ENCODE data around the gene MOV10.

DNA sequence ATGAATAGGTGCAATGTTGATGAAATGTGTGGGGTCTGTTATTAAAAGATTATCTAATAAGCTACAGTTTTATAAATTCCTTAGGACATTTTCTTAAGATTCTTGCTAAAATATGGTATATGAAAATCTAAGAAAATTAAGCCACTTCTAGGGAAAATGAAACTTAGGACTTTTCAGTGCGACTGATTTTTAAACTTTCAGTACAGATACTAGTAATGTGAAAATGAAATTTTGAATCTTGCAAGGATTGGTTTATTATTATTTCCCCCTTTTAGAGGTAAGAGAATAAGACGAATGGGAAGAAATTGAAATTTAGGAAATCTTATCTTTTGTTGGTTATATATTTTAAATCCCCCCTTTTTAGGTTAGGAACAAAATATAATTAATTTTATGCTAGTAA is 38.4 kb upstream of the MOV10 start:
- TF ChIP-seq, protein P1, sequence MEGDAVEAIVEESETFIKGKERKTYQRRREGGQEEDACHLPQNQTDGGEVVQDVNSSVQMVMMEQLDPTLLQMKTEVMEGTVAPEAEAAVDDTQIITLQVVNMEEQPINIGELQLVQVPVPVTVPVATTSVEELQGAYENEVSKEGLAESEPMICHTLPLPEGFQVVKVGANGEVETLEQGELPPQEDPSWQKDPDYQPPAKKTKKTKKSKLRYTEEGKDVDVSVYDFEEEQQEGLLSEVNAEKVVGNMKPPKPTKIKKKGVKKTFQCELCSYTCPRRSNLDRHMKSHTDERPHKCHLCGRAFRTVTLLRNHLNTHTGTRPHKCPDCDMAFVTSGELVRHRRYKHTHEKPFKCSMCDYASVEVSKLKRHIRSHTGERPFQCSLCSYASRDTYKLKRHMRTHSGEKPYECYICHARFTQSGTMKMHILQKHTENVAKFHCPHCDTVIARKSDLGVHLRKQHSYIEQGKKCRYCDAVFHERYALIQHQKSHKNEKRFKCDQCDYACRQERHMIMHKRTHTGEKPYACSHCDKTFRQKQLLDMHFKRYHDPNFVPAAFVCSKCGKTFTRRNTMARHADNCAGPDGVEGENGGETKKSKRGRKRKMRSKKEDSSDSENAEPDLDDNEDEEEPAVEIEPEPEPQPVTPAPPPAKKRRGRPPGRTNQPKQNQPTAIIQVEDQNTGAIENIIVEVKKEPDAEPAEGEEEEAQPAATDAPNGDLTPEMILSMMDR (IDR thresholded peaks at IDR 0.05; ENCODE audit: poor library complexity, severe bottlenecking) = no peak
- TF ChIP-seq POLR2AphosphoS5 (IDR thresholded peaks at IDR 0.05) (no peak), EP300 (conservative IDR thresholded peaks at IDR 0.05; ENCODE audit: poor library complexity, severe bottlenecking) (no peak), EZH2 (IDR thresholded peaks at IDR 0.05; ENCODE audit: borderline replicate concordance, insufficient read depth, low read length, poor library complexity, severe bottlenecking) (no peak)
- TF ChIP-seq, protein P2, sequence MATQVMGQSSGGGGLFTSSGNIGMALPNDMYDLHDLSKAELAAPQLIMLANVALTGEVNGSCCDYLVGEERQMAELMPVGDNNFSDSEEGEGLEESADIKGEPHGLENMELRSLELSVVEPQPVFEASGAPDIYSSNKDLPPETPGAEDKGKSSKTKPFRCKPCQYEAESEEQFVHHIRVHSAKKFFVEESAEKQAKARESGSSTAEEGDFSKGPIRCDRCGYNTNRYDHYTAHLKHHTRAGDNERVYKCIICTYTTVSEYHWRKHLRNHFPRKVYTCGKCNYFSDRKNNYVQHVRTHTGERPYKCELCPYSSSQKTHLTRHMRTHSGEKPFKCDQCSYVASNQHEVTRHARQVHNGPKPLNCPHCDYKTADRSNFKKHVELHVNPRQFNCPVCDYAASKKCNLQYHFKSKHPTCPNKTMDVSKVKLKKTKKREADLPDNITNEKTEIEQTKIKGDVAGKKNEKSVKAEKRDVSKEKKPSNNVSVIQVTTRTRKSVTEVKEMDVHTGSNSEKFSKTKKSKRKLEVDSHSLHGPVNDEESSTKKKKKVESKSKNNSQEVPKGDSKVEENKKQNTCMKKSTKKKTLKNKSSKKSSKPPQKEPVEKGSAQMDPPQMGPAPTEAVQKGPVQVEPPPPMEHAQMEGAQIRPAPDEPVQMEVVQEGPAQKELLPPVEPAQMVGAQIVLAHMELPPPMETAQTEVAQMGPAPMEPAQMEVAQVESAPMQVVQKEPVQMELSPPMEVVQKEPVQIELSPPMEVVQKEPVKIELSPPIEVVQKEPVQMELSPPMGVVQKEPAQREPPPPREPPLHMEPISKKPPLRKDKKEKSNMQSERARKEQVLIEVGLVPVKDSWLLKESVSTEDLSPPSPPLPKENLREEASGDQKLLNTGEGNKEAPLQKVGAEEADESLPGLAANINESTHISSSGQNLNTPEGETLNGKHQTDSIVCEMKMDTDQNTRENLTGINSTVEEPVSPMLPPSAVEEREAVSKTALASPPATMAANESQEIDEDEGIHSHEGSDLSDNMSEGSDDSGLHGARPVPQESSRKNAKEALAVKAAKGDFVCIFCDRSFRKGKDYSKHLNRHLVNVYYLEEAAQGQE (IDR thresholded peaks at IDR 0.05; ENCODE audit: borderline replicate concordance) = no peak
